ENCODE results near the gene SEPTIN7.

- TF ChIP-seq CTCF (IDR thresholded peaks at IDR 0.05; ENCODE audit: insufficient read depth, low read length, poor library complexity, severe bottlenecking): no peak
- no peak for TF ChIP-seq EZH2phosphoT487 (conservative IDR thresholded peaks at IDR 0.05; ENCODE audit: low read length)
These were observed 7.9 kb upstream of the SEPTIN7 start for GRCh38 chr7:35792873-35793489.

Measured in SU-DHL-6 (cell line).